GM10266 (cell line): ENCODE measurements around the gene SMIM11.

ENCODE experiments used
- DNase-seq: peaks from one replicate; pipeline ENCODE4 v3.0.0; 2012; ENCODE audit errors: extremely low spot score
- TF ChIP-seq, protein P1 (sequence below): IDR thresholded peaks from 2 replicates; pipeline ENCODE4 v1.5.1; 2012; ENCODE audit warnings: mild to moderate bottlenecking, low read depth; ENCODE audit not compliant: control insufficient read depth, insufficient read depth; ENCODE audit errors: missing control alignments

The SMIM11 gene

DNA sequence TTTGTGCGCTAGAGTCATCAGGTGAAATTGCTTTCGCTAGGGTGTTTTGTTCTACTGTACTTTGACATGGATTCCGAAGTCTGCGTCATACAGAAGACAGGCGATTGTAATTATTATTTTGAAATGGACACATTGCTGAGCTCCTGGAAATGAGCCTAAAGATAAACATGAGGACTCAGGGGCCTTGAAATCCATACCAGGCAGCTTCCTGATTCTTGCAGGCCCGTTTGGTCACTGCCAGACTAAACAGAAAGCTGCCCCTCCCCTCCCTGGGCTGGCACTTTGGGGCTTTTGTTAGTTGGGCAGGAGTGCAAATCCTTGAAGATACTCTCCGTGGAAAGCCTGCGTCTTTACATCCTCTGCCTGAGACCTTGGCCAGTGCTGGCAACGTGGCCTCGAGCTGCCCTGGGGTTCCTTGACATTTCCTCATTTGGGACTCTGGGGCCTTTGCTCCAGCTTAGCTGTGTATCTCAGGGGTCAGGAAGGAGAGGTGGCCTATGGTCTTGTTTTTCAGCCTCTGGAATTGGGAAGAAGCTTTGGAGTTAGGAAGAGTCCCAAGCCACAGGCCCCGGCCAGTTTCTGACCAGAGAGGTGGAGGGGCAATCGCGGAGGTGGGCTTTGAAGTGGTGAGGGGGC, 38.4 kb upstream of the SMIM11 start:
- TF ChIP-seq, protein P1, sequence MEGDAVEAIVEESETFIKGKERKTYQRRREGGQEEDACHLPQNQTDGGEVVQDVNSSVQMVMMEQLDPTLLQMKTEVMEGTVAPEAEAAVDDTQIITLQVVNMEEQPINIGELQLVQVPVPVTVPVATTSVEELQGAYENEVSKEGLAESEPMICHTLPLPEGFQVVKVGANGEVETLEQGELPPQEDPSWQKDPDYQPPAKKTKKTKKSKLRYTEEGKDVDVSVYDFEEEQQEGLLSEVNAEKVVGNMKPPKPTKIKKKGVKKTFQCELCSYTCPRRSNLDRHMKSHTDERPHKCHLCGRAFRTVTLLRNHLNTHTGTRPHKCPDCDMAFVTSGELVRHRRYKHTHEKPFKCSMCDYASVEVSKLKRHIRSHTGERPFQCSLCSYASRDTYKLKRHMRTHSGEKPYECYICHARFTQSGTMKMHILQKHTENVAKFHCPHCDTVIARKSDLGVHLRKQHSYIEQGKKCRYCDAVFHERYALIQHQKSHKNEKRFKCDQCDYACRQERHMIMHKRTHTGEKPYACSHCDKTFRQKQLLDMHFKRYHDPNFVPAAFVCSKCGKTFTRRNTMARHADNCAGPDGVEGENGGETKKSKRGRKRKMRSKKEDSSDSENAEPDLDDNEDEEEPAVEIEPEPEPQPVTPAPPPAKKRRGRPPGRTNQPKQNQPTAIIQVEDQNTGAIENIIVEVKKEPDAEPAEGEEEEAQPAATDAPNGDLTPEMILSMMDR: no peak
- DNase-seq: no peak

DNA sequence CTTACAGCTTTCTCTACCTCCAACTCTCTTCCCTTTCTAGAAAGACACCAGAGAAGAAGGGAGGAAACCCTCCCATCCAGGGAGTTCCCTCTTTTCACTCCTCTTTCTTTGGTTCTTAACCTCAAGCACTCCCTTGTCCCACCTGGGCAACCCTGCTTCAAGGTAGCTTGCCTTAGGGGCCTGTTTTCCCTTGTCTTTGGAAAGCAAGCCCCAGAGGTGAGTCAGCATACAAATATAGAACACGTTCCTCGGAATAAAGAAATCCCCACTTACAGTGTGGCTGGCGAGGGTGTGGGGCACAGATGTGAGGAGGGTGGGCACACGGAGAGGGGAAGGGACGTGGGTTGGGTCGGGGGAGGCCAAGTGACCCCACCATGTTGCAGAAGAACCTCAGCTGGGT, 37.6 kb upstream of the SMIM11 start:
- no peak for DNase-seq
- TF ChIP-seq, protein P1: no peak

- TF ChIP-seq, protein P1: no peak
- no peak for DNase-seq
Measured at GRCh38 chr21:34338226-34338625, 37.1 kb upstream of the SMIM11 start.

DNA sequence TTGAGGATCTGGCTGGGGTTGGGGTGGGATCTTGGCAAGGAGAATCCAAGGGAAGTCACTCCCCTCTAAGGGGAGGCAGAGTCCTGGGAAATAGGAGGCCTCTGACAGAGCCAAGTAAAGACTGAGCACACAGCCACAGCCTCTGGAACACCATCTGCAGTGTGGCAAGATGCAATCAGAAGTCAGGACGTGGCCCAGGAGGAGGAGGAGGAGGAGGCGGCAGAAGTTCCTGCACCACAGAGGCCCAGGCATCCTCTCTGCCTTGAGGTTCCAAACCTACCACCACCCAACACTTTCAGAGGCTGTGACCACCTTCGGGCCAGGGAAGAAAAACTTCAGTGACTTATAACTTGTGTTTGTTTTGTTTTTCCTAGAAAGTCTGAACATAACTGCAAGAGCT, 35.2 kb upstream of the SMIM11 start:
- TF ChIP-seq, protein P1: no peak
- DNase-seq: no peak

DNA sequence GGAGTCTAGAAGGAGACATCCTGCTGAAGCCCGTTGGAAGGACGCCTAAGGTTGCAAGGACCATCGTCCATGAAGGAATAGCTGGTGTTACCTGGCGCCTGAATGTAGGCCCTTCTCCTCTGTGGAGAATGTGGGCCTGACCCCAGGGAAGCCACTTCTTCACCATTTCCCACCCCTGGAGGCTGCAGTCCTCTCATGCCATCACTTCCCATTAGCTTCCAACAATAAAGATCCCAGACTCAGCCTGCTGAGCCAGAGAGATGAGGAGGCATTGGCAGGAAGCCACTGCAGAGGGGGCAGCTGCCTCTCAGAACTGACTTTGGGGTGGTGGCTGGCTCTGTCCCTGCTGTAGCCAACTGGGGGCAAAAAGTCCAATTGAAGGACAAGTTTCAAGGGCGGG, 32.8 kb upstream of the SMIM11 start:
- TF ChIP-seq, protein P1: no peak
- DNase-seq: no peak

DNA sequence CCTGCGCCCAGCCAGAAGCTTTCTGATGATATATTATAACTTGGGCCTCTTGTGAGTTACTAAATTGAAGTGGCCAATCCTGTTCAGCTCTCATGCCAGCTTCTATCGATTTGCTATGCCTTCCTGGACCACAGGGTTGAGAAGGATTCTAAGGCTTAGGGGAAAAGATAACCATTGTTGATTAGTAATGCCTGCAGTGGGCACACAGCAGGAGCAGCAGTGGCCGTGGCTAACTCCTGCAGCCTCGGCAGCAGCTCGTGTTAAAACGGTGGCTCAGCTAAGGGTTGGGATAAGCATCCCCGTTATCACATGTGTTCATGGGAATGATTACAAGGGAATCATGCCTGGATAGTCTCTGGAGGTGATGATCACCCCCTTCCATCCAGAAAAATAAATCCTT, 32.0 kb upstream of the SMIM11 start:
- DNase-seq: no peak
- TF ChIP-seq, protein P1: no peak

DNA sequence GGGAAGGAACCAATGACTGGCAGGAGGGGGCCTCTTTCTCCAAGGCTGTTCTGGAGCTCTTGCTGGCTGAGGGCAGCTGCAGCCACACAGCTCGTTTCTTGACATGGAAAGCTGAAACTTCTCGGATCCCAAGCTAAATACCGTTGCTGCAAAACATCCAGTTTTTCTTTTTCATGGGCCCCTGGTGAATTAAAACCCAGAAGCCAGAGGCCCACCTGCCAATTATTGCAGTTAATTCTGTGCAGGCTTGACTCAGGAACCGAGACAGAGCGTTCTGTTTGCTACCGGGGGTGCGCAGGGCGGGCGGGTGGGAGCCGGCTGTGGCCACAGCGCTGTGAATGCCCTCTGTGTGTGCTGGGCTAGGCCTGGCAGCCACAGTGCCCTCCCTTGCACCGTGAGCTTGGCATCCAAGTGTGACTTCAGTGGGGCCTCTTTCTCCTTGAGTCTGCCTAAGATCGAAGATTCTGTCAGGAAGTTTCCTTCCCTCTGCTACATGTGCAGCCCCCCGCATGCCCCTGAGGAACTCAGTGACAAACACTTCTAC, 31.4 kb upstream of the SMIM11 start:
- DNase-seq: no peak
- TF ChIP-seq, protein P1: no peak
